SK-N-MC (cell line): Measurements from ENCODE around the gene DNAH8.

Experiments
- DNase-seq: peaks from one replicate; pipeline ENCODE4 v3.0.0-alpha.2; 2011; ENCODE audit warnings: low read depth, low spot score
- H3K27ac ChIP-seq: fragments of 200-600 bp; sonication (generic); 2 replicates; pipeline ENCODE4 v1.5.1; 2016; ENCODE audit warnings: mixed run types
- H3K36me3 ChIP-seq: fragments of 200-600 bp; sonication (generic); 2 replicates; pipeline ENCODE4 v1.6.1; 2017; ENCODE audit warnings: antibody characterized with exemption, low read length, mixed read lengths; ENCODE audit not compliant: insufficient read depth
- H3K4me3 ChIP-seq: fragments of 200-600 bp; sonication (generic); 2 replicates; pipeline ENCODE4 v1.5.1; 2016
- H3K9ac ChIP-seq: fragments of 200-600 bp; sonication (generic); 2 replicates; pipeline ENCODE4 v1.8.0; 2017; ENCODE audit warnings: mixed run types, mixed read lengths; ENCODE audit not compliant: insufficient read length
- H3K9me3 ChIP-seq: fragments of 200-600 bp; sonication (generic); 2 replicates; pipeline ENCODE4 v1.6.1; 2017; ENCODE audit warnings: low read depth, mild to moderate bottlenecking, antibody characterized with exemption, low read length, moderate library complexity, mixed read lengths
- EZH2 ChIP-seq: fragments of 200-600 bp; sonication (generic); IDR thresholded peaks from one replicate; pipeline ENCODE4 v1.6.1; 2017; ENCODE audit warnings: antibody characterized with exemption
- FOXP2 ChIP-seq: optimal IDR thresholded peaks from 2 replicates; pipeline ENCODE3; 2011; ENCODE audit warnings: mild to moderate bottlenecking, moderate library complexity; ENCODE audit not compliant: insufficient read depth; ENCODE audit errors: extremely low read length, control extremely low read depth
- POLR2AphosphoS5 ChIP-seq: IDR thresholded peaks from 2 replicates; pipeline ENCODE4 v1.6.1; 2012; ENCODE audit warnings: mild to moderate bottlenecking, low read depth, low read length, borderline replicate concordance

The DNAH8 gene

GRCh38 chr6:38715016-38715689, at the start of gene DNAH8:
Gene DNAH8 (plus strand): TSS chr6:38715311. CDS start chr6:38722810, 7,499 bp downstream.
- DNase-seq, result no peak
- H3K9ac ChIP-seq, result no peak within 1 kb of the TSS

GRCh38 chr6:38671885-38672467, 43.1 kb upstream of the DNAH8 start:
- DNase-seq, result peak; percentile 40
- H3K9me3 ChIP-seq, result no peaks in the 10 kb centered on the region
- TF ChIP-seq POLR2AphosphoS5 (no peak), EZH2 (no peak), FOXP2 (no peak)
- no peak overlapping the region for H3K27ac ChIP-seq
- no peak overlapping the region for H3K9ac ChIP-seq
- H3K4me3 ChIP-seq, result no peak overlapping the region
- peaks cover 27% of the 10 kb centered on the region for H3K36me3 ChIP-seq

More at GRCh38 chr6:38715016-38715689, at the start of gene DNAH8:
- Histone ChIP-seq H3K4me3 (no peak within 1 kb of the TSS), H3K36me3 (no peaks in the 10 kb centered on the region), H3K27ac (no peak within 1 kb of the TSS), H3K9me3 (no peaks in the 10 kb centered on the region)
- no peak for TF ChIP-seq FOXP2
- no peak for TF ChIP-seq EZH2
- TF ChIP-seq POLR2AphosphoS5, result no peak

GRCh38 chr6:38673397-38674165, 41.5 kb upstream of the DNAH8 start:
- Histone ChIP-seq H3K27ac (no peak overlapping the region), H3K4me3 (no peak overlapping the region), H3K9ac (no peak overlapping the region), H3K36me3 (peaks cover 41% of the 10 kb centered on the region), H3K9me3 (no peaks in the 10 kb centered on the region)
- TF ChIP-seq POLR2AphosphoS5, result peak; percentile 34
- no peak for TF ChIP-seq FOXP2
- DNase-seq, result no peak

GRCh38 chr6:38676236-38676973, 38.7 kb upstream of the DNAH8 start:
- peaks cover 62% of the 10 kb centered on the region for H3K36me3 ChIP-seq
- no peak overlapping the region for H3K27ac ChIP-seq
- TF ChIP-seq POLR2AphosphoS5 (no peak), FOXP2 (no peak), EZH2 (no peak)

GRCh38 chr6:38676974-38677544, 38.1 kb upstream of the DNAH8 start:
- Histone ChIP-seq H3K4me3 (no peak overlapping the region), H3K36me3 (peaks cover 68% of the 10 kb centered on the region), H3K27ac (no peak overlapping the region), H3K9ac (no peak overlapping the region), H3K9me3 (no peaks in the 10 kb centered on the region)
- DNase-seq, result no peak
- TF ChIP-seq EZH2 (no peak), FOXP2 (no peak), POLR2AphosphoS5 (no peak)

More at GRCh38 chr6:38676236-38676973, 38.7 kb upstream of the DNAH8 start:
- Histone ChIP-seq H3K4me3 (no peak overlapping the region), H3K9me3 (no peaks in the 10 kb centered on the region), H3K9ac (no peak overlapping the region)
- no peak for DNase-seq

- TF ChIP-seq FOXP2 (no peak), EZH2 (no peak), POLR2AphosphoS5 (no peak)
- no peak for DNase-seq
- H3K4me3 ChIP-seq, result no peak overlapping the region
- H3K9me3 ChIP-seq, result no peaks in the 10 kb centered on the region
- H3K36me3 ChIP-seq, result peaks cover 79% of the 10 kb centered on the region
- no peak overlapping the region for H3K27ac ChIP-seq
- no peak overlapping the region for H3K9ac ChIP-seq
Observed at GRCh38 chr6:38678178-38678760, 36.8 kb upstream of the DNAH8 start.

- H3K9ac ChIP-seq, result no peak overlapping the region
- no peak overlapping the region for H3K4me3 ChIP-seq
- H3K36me3 ChIP-seq, result peaks cover 85% of the 10 kb centered on the region
- DNase-seq, result no peak
- no peaks in the 10 kb centered on the region for H3K9me3 ChIP-seq
- TF ChIP-seq EZH2 (no peak), POLR2AphosphoS5 (no peak)
- H3K27ac ChIP-seq, result no peak overlapping the region
Observed at GRCh38 chr6:38679668-38680067, 35.4 kb upstream of the DNAH8 start.

GRCh38 chr6:38681850-38682249, 33.3 kb upstream of the DNAH8 start:
- Histone ChIP-seq H3K9me3 (no peaks in the 10 kb centered on the region), H3K36me3 (peaks cover 80% of the 10 kb centered on the region), H3K27ac (no peak overlapping the region), H3K9ac (no peak overlapping the region), H3K4me3 (no peak overlapping the region)
- DNase-seq, result no peak
- TF ChIP-seq EZH2, result no peak
